ENCODE measurements around the gene OTUD5.

GRCh38 chrX:48893556-48894348 lies 63.7 kb downstream of the OTUD5 start:
- TF ChIP-seq POLR2A (IDR thresholded peaks at IDR 0.05) = no peak
- TF ChIP-seq CTCF (IDR thresholded peaks at IDR 0.05) = no peak

Data from testis (tissue), 2 donors.